ENCODE results near the gene OFD1. TPM values are rescaled to one million over a fixed set of nuclear protein-coding genes. Genes with fewer than 3 reads are reported as not detected.

OFD1 gene
- total and polyA plus RNA-seq, 2 experiments from 2014 or later, result 23.5 TPM

GRCh38 chrX:13764765-13765164, 30.2 kb downstream of the OFD1 start:
- H3K4me2 ChIP-seq, result no peak overlapping the region
- no peaks in the 10 kb centered on the region for H4K20me1 ChIP-seq (ENCODE audit: insufficient read depth, poor library complexity, severe bottlenecking)
- H3K79me2 ChIP-seq, result no peaks in the 10 kb centered on the region
- TF ChIP-seq EZH2phosphoT487 (IDR thresholded peaks at IDR 0.05; ENCODE audit: low read depth, severe bottlenecking, unreplicated experiment), result no peak
- peak; percentile 22 for TF ChIP-seq CTCF (IDR thresholded peaks at IDR 0.05; ENCODE audit: poor library complexity)
- no peak for TF ChIP-seq EZH2 (IDR thresholded peaks at IDR 0.05; ENCODE audit: borderline replicate concordance)
- DNase-seq (ENCODE audit: low spot score), result peak; percentile 10
- no peaks in the 10 kb centered on the region for H3K9me3 ChIP-seq (ENCODE audit: low read depth)
- H3K9me2 ChIP-seq (replicated peaks; ENCODE audit: insufficient read depth), result no peaks in the 10 kb centered on the region
- no peak overlapping the region for H3K4me3 ChIP-seq
- peaks cover 4% of the 10 kb centered on the region for H3K36me3 ChIP-seq (replicated peaks; ENCODE audit: insufficient read depth, low read depth)
- H2AFZ ChIP-seq, result no peak overlapping the region
- H3K4me1 ChIP-seq (ENCODE audit: insufficient read depth), result no peaks in the 10 kb centered on the region
- no peaks in the 10 kb centered on the region for H3K27me3 ChIP-seq
- 48% methylated on average over 6 of the region's 6 CpGs for WGBS (ENCODE audit: low lambda C conversion rate, missing lambda C conversion rate)
- H3K27ac ChIP-seq, result no peak overlapping the region

- no peaks in the 10 kb centered on the region for H4K20me1 ChIP-seq (ENCODE audit: insufficient read depth, poor library complexity, severe bottlenecking)
- no peak overlapping the region for H3K4me3 ChIP-seq
- no peak for DNase-seq (ENCODE audit: low spot score)
- no peaks in the 10 kb centered on the region for H3K9me3 ChIP-seq (ENCODE audit: low read depth)
- WGBS (ENCODE audit: low lambda C conversion rate, missing lambda C conversion rate), result 89% methylated on average over 4 of the region's 4 CpGs
- TF ChIP-seq CTCF (IDR thresholded peaks at IDR 0.05; ENCODE audit: poor library complexity) (no peak), EZH2phosphoT487 (IDR thresholded peaks at IDR 0.05; ENCODE audit: low read depth, severe bottlenecking, unreplicated experiment) (no peak), EZH2 (IDR thresholded peaks at IDR 0.05; ENCODE audit: borderline replicate concordance) (no peak)
- no peaks in the 10 kb centered on the region for H3K4me1 ChIP-seq (ENCODE audit: insufficient read depth)
- H3K27me3 ChIP-seq, result no peaks in the 10 kb centered on the region
- H3K4me2 ChIP-seq, result no peak overlapping the region
- no peaks in the 10 kb centered on the region for H3K36me3 ChIP-seq (replicated peaks; ENCODE audit: insufficient read depth, low read depth)
- no peak overlapping the region for H2AFZ ChIP-seq
- H3K79me2 ChIP-seq, result no peaks in the 10 kb centered on the region
- H3K27ac ChIP-seq, result no peak overlapping the region
- H3K9me2 ChIP-seq (replicated peaks; ENCODE audit: insufficient read depth), result no peaks in the 10 kb centered on the region
These were observed 34.4 kb downstream of the OFD1 start for GRCh38 chrX:13768939-13769338.

- TF ChIP-seq EZH2phosphoT487 (IDR thresholded peaks at IDR 0.05; ENCODE audit: low read depth, severe bottlenecking, unreplicated experiment), result no peak
- no peak overlapping the region for H3K27ac ChIP-seq
- H2AFZ ChIP-seq, result no peak overlapping the region
- no peak overlapping the region for H3K4me2 ChIP-seq
- no peaks in the 10 kb centered on the region for H3K4me1 ChIP-seq (ENCODE audit: insufficient read depth)
- no peaks in the 10 kb centered on the region for H3K9me3 ChIP-seq (ENCODE audit: low read depth)
- no peaks in the 10 kb centered on the region for H3K27me3 ChIP-seq
- no peak overlapping the region for H3K4me3 ChIP-seq
- WGBS (ENCODE audit: low lambda C conversion rate, missing lambda C conversion rate), result 66% methylated on average over 3 of the region's 3 CpGs
- no peaks in the 10 kb centered on the region for H3K79me2 ChIP-seq
- DNase-seq (ENCODE audit: low spot score), result no peak
- H4K20me1 ChIP-seq (ENCODE audit: insufficient read depth, poor library complexity, severe bottlenecking), result no peaks in the 10 kb centered on the region
- H3K9me2 ChIP-seq (replicated peaks; ENCODE audit: insufficient read depth), result no peaks in the 10 kb centered on the region
- H3K36me3 ChIP-seq (replicated peaks; ENCODE audit: insufficient read depth, low read depth), result no peaks in the 10 kb centered on the region
These were observed 35.5 kb downstream of the OFD1 start for GRCh38 chrX:13770013-13770535.

GRCh38 chrX:13774696-13775095, 40.1 kb downstream of the OFD1 start:
- peaks cover 3% of the 10 kb centered on the region for H3K36me3 ChIP-seq (replicated peaks; ENCODE audit: insufficient read depth, low read depth)
- no peak for TF ChIP-seq EZH2 (IDR thresholded peaks at IDR 0.05; ENCODE audit: borderline replicate concordance)
- TF ChIP-seq EZH2phosphoT487 (IDR thresholded peaks at IDR 0.05; ENCODE audit: low read depth, severe bottlenecking, unreplicated experiment), result no peak
- no peak overlapping the region for H3K4me2 ChIP-seq
- no peak for DNase-seq (ENCODE audit: low spot score)
- H3K79me2 ChIP-seq, result no peaks in the 10 kb centered on the region
- no peaks in the 10 kb centered on the region for H3K9me2 ChIP-seq (replicated peaks; ENCODE audit: insufficient read depth)
- H3K4me1 ChIP-seq (ENCODE audit: insufficient read depth), result no peaks in the 10 kb centered on the region
- no peaks in the 10 kb centered on the region for H4K20me1 ChIP-seq (ENCODE audit: insufficient read depth, poor library complexity, severe bottlenecking)
- no peak overlapping the region for H3K4me3 ChIP-seq
- no peak overlapping the region for H3K27ac ChIP-seq
- 71% methylated on average over 2 of the region's 2 CpGs for WGBS (ENCODE audit: low lambda C conversion rate, missing lambda C conversion rate)
- no peaks in the 10 kb centered on the region for H3K9me3 ChIP-seq (ENCODE audit: low read depth)
- H3K27me3 ChIP-seq, result no peaks in the 10 kb centered on the region
- H2AFZ ChIP-seq, result no peak overlapping the region

All from hepatocyte (in vitro differentiated cells).